ENCODE data around the gene GPR132. TPM values are rescaled to one million over a fixed set of nuclear protein-coding genes. Genes with fewer than 3 reads are reported as not detected.
"Not testable (repeated sequence)": the region's sequence is repeated elsewhere in the genome, so short reads cannot be mapped to it uniquely, and the experiment has no call there.

Gene GPR132
- total RNA-seq, 4 donors from 2014 or later, result 2.7 to 9.0 (median 7.6) TPM

GRCh38 chr14:105046891-105047282 lies 18.3 kb downstream of the GPR132 start:
- ATAC-seq (ENCODE audit: low FRiP score), result no peak
- no peak for TF ChIP-seq CTCF (IDR thresholded peaks at IDR 0.05)
- no peak for DNase-seq (ENCODE audit: low spot score)

- TF ChIP-seq CTCF (IDR thresholded peaks at IDR 0.05), result peak in 2 of 3 donors; percentile 97 to 100
- ATAC-seq (ENCODE audit: low FRiP score) (peak; percentile 95), DNase-seq (ENCODE audit: low spot score) (peak; percentile 96)
Observed at GRCh38 chr14:105045710-105046326, 19.4 kb downstream of the GPR132 start.

- TF ChIP-seq CTCF (IDR thresholded peaks at IDR 0.05), result no peak
- no peak for DNase-seq (ENCODE audit: low spot score)
- no peak for ATAC-seq (ENCODE audit: low FRiP score)
Observed at GRCh38 chr14:105043641-105044040, 21.6 kb downstream of the GPR132 start.

GRCh38 chr14:105042813-105043212 lies 22.4 kb downstream of the GPR132 start:
- TF ChIP-seq CTCF (IDR thresholded peaks at IDR 0.05), result no peak
- DNase-seq (ENCODE audit: low spot score) (no peak), ATAC-seq (ENCODE audit: low FRiP score) (no peak)

GRCh38 chr14:105041841-105042765 lies 23.1 kb downstream of the GPR132 start:
- ATAC-seq (ENCODE audit: low FRiP score), result no peak
- DNase-seq (ENCODE audit: low spot score), result no peak
- no peak for TF ChIP-seq CTCF (IDR thresholded peaks at IDR 0.05)

GRCh38 chr14:105039458-105040205 lies 25.6 kb downstream of the GPR132 start:
- no peak for TF ChIP-seq CTCF (IDR thresholded peaks at IDR 0.05)
- no peak for ATAC-seq (ENCODE audit: low FRiP score)
- DNase-seq (ENCODE audit: low spot score), result no peak

GRCh38 chr14:105035616-105036015 lies 29.6 kb downstream of the GPR132 start:
- not testable (repeated sequence) for ATAC-seq (ENCODE audit: low FRiP score); DNase-seq (ENCODE audit: low spot score)
